Measurements from ENCODE around the gene KLHL29. TPM values are rescaled to one million over a fixed set of nuclear protein-coding genes. Genes with fewer than 3 reads are reported as not detected.

Gene KLHL29
- total RNA-seq, 1 donor from 2014 or later: 8.4 TPM

GRCh38 chr2:23495661-23496114 is 110.7 kb downstream of the KLHL29 start:
- DNase-seq: peak; percentile 89

- no peak for DNase-seq
Measured at GRCh38 chr2:23496456-23496855, 111.5 kb downstream of the KLHL29 start.

GRCh38 chr2:23497063-23497462 is 112.1 kb downstream of the KLHL29 start:
- DNase-seq: peak; percentile 38

GRCh38 chr2:23497536-23497935 is 112.6 kb downstream of the KLHL29 start:
- DNase-seq: no peak

GRCh38 chr2:23498943-23499342 is 114.0 kb downstream of the KLHL29 start:
- DNase-seq: no peak

GRCh38 chr2:23499439-23499838 is 114.5 kb downstream of the KLHL29 start:
- no peak for DNase-seq

DNA sequence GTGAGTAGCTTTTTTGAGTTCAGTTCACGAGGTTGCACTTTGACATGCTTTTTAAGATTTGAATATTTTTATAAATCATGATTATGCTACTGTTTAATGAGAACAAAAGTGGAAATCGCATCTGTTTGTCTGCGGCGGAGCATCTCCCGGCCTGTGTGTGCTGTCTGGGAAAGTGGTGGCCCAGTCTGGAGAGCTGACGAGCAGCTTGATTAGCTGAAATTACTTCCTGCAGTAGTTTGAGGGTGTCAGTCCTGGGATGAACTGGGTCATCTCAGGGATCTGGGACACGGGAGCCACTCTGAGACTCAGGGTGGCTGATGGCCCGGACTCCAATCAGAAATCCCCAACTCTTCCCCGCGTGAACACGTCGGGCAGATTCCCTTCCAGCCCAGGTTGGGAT is 115.9 kb downstream of the KLHL29 start:
- DNase-seq: no peak

GRCh38 chr2:23502096-23502495 is 117.1 kb downstream of the KLHL29 start:
- DNase-seq: peak; percentile 32

DNA sequence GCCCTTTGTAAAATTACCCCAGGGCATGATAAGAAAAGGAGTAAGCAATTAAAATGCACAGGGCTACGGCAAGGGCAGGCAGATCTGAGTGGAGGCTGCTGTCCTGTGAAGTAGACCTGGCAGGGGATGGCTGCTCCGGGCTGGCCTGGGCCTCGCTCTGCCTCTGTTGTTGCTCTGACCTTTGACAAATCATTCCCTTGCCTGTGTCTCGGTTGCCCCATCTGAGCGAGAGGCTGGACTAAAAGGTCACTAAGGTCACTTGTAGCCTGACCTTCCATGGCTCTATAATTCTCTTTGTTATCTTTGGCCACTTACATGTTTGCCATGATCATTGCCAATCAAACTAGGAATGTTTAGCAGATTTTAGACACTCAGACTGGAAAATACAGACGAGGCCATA is 118.1 kb downstream of the KLHL29 start:
- DNase-seq: no peak

DNA sequence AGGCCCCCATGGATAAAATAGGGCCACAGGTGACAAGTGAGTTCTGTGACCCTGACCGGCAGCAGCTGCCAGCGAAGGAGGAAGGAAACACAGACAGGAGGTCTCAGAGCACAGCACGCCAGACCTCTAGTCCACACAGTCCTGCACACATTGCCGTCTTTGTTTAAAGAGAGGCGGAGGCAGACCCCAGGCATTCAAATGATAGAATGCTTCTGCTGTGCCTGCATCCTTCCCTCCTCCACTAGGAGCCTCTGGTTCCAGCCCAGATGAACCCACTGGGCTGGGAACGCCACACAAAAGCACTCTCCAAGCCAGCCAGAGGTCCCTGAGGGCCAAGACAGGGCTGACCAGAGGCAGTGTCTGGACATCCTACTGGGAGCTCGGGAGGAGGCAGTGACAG is 118.7 kb downstream of the KLHL29 start:
- DNase-seq: no peak

GRCh38 chr2:23504591-23504990 is 119.6 kb downstream of the KLHL29 start:
- DNase-seq: no peak

GRCh38 chr2:23505218-23505983 is 120.4 kb downstream of the KLHL29 start:
- no peak for DNase-seq

GRCh38 chr2:23505984-23506380 is 121.0 kb downstream of the KLHL29 start:
- DNase-seq: no peak

DNA sequence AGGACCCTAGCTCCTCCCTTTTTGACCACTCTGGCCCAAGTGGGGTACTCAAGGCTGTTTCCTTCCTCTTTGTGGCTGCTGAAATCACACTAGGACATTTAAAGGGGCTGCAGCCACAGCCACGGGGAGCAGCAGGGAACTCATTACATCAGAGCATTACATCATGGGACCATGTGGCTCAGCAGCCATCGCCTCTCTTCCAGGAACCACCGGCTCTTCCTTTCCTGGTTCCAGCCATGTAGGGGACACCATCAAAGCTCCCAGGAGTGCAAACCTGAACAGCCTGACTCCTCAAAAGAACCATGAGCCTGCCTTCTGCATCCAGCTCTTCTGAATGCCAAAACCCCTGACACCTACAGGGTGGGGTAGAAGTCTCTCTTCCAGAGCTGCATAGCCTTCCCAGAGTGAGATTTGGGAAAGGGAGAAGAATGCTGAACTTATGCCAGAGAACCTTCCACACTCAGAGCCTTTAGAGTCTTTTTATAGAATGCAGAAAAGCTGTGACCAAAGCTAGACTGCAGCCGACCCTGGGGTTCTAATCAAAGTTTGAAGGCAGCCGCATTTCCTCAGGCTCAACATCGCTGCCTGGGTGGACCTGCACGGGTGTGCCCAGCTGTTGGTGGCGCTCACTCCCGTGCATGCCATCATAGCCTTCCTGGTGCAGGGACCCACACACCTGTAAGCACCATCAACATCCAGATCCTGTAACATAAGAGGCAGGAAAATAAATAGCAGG is 121.7 kb downstream of the KLHL29 start:
- DNase-seq: peak; percentile 66

GRCh38 chr2:23507267-23508065 is 122.5 kb downstream of the KLHL29 start:
- DNase-seq: no peak

GRCh38 chr2:23508066-23508390 is 123.0 kb downstream of the KLHL29 start:
- no peak for DNase-seq

DNA sequence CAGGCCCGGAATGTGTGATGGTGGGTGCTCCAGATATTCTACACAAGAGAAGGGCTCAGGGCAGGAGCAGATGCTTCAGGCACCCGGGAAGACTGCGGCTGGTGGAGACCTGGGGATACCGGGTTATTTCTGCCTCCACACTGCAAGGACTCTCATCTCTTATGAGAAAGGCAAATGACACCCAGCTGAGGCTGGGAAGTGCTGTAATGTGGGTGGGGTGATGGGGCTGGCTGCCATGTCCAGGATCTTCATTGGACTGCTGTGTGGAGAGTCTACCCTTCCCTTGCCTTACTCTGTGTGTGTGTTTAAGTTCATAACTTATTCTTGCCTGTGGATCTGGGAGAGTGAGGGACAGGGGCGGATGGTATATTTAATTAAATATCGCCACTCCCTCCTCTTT is 124.1 kb downstream of the KLHL29 start:
- no peak for DNase-seq

GRCh38 chr2:23509596-23510292 is 124.8 kb downstream of the KLHL29 start:
- DNase-seq: no peak

GRCh38 chr2:23510471-23510870 is 125.5 kb downstream of the KLHL29 start:
- DNase-seq: no peak

GRCh38 chr2:23512778-23513177 is 127.8 kb downstream of the KLHL29 start:
- no peak for DNase-seq

GRCh38 chr2:23513245-23513871 is 128.4 kb downstream of the KLHL29 start:
- DNase-seq: no peak

Data from tongue (tissue), 2 donors.